GM19351 (cell line): ENCODE measurements around the gene PROS1.
"Not testable (repeated sequence)": the region's sequence is repeated elsewhere in the genome, so short reads cannot be mapped to it uniquely, and the experiment has no call there.

Experiments
- ATAC-seq: cut with Tn5 transposase; IDR thresholded peaks from one replicate; pipeline ENCODE4 v1.9.1; 2021; ENCODE audit warnings: mild to moderate bottlenecking, moderate library complexity; ENCODE audit not compliant: unreplicated experiment

Gene PROS1

GRCh38 chr3:93969997-93970396 is 3.7 kb downstream of the PROS1 start:
- no peak for ATAC-seq

GRCh38 chr3:93969443-93969842 is 4.3 kb downstream of the PROS1 start:
- no peak for ATAC-seq

- ATAC-seq: not testable (repeated sequence)
These were observed 8.6 kb downstream of the PROS1 start for GRCh38 chr3:93965106-93965505.

DNA sequence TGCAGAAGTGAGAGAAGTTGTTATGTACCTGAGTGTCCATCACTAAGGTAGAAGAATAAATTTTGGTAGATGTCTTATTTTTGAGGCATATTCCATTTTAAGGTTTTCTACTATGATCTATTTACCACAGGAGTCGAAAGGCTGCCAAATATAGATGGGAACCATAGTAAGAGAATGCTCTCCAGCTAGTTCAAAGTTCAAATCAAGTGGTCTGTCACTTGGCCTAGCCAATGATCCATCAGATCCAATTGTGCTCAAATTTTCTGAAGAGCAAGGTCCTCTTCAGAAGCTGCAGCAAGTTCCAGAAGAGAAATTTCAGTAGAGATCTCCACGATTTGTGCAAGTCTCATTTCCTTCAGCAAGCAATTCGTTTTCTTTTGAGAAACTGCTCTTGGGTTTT is 10.9 kb downstream of the PROS1 start:
- no peak for ATAC-seq

DNA sequence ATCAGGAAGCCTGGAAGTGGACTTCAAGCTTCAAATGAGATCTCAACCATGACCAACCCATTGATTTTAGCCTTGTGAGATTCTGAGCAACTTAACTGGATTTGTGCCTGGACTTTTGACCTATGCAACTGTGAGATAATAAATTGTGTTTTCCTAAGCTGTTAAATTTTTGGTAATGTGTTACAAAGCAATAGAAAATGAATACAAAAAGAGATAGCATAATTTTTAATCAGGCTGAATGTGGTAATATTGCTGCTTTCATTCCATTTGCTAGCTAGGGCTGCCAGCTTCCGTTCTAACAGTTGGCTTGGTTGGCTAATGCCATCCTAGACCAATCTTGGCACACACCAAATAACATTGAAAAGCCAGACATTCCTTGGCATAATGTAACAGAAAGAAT is 12.2 kb downstream of the PROS1 start:
- no peak for ATAC-seq

- no peak for ATAC-seq
These were observed 12.7 kb downstream of the PROS1 start for GRCh38 chr3:93961026-93961425.

DNA sequence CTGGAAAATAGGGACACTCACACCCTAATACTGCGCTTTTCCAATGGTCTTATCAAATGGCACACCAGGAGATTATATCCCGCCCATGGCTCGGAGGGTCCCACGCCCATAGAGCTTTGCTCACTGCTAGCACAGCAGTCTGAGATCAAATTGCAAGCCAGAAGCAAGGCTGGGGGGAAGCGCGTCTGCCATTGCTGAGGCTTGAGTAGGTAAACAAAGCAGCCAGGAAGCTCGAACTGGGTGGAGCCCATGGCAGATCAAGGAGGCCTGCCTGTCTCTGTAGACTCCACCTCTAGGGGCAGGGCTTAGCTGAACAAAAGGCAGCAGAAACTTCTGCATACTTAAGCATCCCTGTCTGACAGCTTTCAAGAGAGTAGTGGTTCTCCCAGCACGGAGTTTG is 23.7 kb downstream of the PROS1 start:
- not testable (repeated sequence) for ATAC-seq

DNA sequence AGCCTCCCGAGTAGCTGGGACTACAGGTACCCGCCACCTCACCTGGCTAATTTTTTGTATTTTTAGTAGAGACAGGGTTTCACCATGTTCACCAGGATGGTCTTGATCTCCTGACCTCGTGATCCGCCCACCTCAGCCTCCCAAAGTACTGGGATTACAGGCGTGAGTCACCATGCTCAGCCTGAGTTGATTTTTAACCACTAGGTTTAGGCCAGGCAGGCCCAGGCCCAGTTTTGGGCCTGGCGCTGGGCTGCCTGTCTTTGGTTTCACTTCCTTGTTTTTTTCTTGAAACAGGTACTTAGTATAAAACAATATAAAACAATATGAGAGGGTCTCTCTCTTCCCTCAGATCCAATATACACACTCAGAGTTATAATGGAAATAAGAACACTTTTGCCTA is 36.2 kb downstream of the PROS1 start:
- ATAC-seq: not testable (repeated sequence)

- no peak for ATAC-seq
These were observed 37.1 kb downstream of the PROS1 start for GRCh38 chr3:93936549-93936948.

- ATAC-seq: no peak
These were observed 39.2 kb downstream of the PROS1 start for GRCh38 chr3:93934366-93935046.

- no peak for ATAC-seq
These were observed 42.0 kb downstream of the PROS1 start for GRCh38 chr3:93931597-93932229.

DNA sequence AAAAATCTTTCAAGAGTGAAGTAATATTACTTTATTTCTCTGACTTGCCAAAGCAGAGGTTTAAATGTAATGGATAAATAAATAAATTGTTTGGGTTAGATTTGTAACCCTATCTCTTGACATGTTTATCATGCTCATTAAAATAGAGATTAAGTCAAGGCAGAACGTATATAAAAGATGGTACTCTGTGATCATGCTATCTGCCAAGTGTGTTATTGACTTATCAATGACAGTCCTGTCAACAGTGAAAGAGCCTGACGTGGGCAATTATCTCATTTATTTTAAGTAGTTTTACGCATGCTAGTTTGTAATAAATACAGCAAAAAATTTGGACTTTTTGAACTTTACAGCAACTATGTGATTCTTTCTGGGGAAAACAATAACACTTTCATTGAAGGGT is 43.7 kb downstream of the PROS1 start:
- ATAC-seq: no peak

DNA sequence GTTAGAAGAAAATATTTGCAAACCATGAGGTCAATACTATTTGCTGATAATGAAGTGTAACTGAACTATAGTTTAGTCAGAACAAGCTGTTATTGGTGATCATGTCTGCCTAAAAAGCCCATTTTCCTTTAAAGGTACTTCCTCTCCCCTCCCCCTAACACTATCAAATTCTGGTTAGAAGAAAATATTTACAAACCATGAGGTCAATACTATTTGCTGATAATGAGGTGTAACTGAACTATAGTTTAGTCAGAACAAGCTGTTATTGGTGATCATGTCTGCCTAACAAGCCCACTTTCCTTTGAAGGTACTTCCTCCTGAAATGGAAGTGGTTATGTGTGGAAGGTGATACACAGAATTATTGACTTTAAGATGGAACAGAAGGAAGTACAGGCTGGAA is 46.9 kb downstream of the PROS1 start:
- no peak for ATAC-seq

DNA sequence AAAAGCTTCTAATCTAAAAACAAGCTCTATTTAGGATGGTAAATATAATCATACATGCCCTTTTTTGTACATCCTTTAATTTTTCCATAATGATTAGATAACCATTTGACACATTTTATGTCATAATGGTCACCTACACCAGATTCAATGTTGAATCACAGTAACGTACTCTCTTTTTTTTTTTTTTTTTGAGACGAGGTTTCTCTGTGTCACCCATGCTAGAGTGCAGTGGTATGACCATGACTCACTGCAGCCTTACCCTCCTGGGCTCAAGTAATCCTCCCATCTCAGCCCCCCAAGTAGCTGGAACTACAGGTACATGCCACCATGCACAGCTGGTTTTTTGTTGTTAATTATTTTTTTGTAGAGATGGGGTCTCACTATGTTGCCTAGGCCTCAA is 49.2 kb downstream of the PROS1 start:
- ATAC-seq: no peak

DNA sequence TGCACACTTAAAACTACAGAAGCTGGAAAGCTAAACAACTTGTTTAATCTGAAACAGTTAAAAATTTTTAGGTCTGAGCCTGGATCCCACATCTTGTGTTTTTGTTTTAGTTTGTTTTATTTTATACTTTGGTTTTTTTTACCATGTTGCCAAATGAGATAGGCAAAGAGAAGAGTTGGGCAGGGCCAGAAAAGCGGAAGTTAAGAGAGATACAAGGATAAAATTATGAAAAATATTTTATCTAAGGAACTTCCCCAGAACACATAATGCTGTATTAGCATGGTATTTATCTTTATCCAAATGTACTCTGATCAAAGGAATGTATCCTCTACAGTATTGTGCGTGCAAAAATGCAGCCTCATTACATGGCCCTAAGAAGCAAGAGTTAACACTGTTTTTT is 50.7 kb downstream of the PROS1 start:
- ATAC-seq: no peak

- not testable (repeated sequence) for ATAC-seq
These were observed 56.1 kb downstream of the PROS1 start for GRCh38 chr3:93917546-93918029.

DNA sequence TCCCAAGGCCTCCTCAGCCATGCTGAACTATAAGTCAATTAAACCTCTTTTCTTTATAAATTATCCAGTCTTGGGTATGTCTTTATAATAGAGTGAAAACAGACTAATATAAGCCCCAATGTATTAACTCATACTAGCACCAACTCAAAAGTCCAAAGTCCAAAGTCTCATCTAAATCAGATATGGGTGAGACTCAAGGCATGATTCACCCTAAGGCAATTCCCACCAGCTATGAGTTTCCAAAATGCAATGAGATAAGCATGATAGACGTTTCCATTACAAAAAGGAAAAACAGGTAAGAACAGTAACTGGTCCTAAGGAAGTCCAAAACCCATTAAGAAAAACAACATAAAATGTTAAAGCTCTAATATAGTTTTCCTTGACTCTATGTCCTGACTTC is 60.1 kb downstream of the PROS1 start:
- ATAC-seq: not testable (repeated sequence)

- ATAC-seq: no peak
These were observed 62.5 kb downstream of the PROS1 start for GRCh38 chr3:93911206-93911605.

DNA sequence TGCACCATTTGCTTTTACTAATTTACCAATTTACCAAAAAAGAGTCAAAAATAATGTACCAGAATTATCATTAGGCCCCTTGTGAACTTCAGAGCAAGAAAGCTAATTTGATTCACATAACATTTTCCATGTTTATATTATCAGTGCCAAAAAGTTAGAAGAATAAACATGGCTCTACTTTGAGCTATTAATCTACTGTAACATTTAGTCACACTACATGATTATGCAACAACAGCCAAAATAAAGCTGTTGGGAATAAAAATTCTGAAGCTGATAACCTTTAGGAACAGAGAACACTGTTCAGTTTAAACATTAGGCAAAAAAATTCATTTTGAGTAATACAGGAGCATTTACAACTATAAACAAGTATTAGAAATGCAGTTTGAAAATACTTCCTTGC is 63.6 kb downstream of the PROS1 start:
- ATAC-seq: no peak

DNA sequence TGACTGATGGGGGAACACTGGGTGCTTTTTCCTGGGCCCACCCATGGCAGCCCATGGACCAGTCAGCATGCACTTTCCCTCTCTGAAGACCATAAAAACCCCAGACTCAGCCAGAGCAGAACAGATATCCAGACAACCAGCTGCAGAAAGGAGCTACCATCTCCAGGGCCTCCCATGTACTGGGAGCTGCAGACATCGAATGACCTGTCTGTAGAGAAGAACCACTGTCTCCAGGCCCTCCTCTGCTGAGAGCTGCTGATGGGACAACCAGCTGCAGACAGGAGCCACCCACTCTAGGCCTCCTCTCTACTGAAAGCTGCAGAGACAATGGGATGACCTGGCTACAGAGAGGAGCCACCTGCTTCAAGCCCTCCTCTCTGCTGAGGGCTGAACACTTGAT is 66.6 kb downstream of the PROS1 start:
- no peak for ATAC-seq

DNA sequence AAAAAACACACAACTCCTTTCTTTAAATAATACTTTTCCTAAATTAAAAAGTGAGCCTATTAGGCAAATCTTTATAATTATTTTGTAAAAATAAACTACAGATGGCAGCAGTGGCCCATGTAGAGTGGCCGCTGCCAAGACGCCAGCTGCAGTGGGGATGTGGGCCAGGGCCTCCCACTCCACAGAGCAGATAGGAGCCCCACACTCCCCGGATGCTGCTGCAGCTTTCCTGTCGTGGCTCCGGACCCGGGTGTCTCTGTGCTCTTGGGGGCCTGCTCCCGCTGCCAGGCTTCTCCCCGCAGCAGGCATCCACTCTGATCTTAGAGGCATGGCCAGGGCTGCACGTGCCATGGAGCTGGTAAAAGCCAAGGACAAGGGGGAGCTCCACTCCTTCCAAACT is 67.5 kb downstream of the PROS1 start:
- ATAC-seq: no peak

DNA sequence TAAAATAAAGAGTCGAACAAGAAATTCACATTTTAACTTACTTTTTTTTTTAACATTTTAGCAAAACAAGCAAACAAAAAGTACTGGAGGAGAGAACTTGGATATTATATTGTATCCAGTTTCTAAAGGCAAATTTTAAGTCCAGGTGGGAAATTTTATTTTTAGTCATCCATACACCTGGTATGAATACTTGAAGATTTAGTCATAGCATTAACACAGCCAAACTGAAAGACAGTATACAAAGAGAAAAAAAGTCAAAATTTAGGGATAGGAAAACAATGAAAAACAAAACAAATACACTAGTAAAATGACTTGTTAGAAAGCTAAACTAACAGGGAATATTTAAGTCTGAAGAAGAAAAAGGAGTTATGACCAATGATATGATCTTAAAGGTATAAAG is 69.1 kb downstream of the PROS1 start:
- ATAC-seq: no peak
